GM19240 (cell line): ENCODE results near the gene DYSF.
A peak's percentile ranks its signal among the peaks of the same experiment; 100 is the strongest.

ENCODE experiments used
- DNase-seq: peaks from one replicate; pipeline ENCODE4 v3.0.0; 2011; ENCODE audit warnings: low spot score; ENCODE audit not compliant: insufficient read length

Gene DYSF

DNA sequence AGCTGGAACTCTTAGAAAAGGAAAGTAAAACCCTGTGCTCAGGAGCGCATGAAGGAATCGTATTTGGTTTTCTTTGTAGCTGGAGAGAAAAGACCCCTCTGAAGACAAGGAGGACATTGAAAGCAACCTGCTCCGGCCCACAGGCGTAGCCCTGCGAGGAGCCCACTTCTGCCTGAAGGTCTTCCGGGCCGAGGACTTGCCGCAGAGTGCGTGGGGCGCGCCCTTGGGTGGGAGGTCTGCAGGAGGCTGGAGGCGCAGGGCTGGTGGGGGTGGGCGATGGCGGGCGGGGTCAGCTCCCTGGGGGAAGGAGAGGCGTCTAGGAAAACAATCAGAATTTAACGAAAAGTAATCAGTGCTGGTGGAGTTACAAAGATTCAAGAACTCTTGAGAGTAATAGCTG is 72.8 kb downstream of the DYSF start:
- no peak for DNase-seq

DNA sequence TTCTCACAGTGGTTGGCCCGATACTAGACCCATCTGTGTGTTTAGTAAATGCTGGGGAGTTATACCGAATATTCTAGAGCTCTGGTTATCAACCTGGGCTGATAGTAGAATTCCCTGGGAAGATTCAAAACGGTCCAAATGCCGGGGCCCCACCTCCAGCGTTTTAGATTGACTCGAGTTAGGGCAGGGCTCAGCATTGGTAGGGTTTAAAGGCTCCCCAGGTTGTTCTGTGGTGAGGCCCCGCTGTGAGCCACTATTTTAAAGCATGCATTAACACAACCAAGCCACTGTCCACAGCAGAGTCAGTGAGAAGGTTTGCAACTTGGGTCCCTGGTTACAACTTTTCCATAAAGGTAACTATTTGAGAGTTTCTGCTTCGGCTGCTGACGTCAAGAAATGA is 73.6 kb downstream of the DYSF start:
- DNase-seq: no peak

DNA sequence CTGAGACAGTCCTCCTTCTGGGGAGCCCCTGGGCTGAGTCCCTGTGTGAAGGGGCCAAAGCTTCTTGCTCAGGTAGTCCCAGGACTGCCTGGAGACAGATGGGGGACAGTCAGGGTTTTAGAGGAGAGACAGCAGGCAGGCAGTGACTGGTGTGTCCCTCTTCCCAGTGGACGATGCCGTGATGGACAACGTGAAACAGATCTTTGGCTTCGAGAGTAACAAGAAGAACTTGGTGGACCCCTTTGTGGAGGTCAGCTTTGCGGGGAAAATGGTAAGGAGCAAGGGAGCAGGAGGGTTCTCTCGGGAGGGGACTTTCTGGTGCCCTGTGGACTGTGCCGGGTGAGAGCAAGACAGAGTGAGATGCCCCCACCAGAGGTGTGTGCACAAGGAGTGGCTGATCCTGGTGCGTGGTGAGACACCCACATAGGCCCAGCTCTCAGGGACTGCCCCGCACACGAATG is 74.8 kb downstream of the DYSF start:
- DNase-seq: no peak

DNA sequence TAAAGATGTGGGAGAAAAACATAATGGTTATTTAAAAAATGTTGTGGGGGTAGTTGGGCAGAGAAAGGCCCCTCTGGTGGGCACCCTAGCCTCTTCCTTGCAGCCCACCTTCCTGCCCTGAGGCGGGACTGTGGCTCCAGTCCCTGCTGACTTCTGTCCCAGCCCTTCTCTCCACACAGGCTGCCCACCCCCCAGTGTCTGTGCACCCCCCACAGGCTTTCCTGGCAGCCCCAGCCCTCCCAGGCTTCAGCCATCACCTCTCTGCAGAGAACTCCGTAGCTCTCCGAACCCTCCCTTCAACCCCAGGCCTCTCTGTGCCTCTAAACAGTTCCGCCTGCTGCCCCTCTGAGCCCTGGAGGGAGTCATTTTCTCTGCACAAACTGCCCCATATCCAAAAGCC is 75.4 kb downstream of the DYSF start:
- no peak for DNase-seq

DNA sequence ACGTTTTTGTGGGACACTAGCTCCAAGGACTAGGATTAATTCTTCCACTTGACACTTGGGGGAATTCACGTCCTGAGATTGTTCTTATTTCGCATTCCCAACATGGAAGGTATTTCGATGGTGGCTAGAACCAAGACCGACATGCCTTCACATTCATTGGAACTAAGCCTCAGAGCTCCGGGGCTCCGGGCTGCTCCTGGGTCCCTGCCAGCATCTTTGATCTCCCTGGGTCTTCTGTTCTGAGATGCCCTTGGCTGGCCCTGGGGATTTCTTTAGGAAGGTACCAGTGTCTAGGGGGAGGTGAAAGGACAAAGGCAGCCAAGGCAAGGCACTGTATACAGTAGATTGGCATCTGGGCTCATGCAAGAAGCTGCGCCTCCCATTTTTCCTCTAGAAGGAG is 76.8 kb downstream of the DYSF start:
- DNase-seq: no peak

DNA sequence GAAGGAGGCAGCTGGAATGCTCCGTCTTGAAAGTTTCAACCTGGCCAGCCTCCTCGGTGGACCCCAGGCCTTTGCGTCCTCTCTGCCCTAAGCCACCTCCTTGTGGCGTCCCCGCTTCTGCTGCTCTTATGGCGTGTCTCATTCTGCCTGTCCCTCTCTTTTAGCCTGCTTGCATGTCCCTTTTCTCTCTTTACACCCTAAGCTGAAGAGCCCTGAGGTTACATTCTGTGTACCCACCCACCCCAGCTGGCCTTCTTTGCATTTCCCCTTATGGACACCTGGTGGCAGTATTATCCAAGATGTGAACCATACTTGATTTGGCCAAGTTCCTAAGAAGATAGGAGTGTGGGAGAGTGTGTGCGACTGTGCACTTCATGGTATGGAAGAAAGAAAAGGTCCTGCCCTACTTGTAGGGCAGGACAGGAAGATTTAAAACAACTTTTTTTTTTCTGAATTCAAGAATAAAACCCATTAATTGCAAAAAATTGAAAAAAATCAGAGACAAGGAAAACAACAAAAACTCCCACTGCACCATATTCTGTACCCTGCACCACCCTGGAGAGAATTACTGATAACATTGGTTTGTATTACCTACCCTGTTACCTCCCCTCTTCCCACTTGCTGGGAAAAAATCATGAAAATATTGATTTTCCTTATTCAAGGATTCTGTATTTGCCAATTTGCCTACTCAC is 77.4 kb downstream of the DYSF start:
- peak; percentile 50 for DNase-seq

DNA sequence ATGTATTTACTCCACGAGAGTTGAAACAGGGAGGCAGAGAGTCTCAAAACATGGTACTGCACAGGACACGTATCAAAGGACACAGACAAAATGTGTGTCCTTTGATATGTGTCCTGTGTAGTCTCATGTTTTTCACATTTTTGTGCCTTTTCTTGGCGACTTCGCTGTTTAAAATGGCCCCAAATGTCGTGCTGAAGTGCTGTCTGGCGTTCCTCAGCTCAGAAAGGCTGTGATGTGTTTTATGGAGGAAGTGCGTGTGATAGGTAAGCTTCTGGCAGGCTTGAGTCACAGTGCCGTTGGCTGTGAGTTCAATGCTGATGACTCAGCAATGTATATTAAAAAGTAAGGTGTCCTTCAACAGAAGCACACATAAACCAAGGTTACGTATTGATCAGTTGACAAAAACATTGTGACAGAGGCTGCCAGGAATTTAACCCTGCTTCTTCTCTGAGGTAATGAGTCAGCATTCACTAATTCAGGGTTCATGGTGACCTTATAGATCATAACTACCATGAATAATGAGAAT is 78.2 kb downstream of the DYSF start:
- DNase-seq: no peak

DNA sequence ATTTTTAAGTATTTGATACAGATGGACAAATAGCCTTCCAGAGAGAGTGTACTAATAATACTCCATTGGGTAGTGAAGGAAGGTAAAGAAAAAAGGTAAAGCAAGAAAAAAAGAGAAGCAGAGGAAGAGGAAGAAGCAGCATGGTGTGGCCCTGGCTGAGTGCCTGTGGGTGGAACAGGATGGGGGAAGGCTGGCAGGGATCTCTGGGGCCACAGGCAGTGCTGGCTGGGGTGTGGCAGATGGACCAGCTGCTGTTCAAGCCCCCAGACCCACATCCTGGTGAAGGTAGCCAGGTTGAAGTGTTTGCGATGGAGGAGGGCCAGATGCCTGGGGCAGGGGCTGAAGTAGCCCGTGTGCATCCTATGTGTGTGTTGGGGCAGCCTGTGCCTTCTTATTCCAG is 79.0 kb downstream of the DYSF start:
- no peak for DNase-seq

DNA sequence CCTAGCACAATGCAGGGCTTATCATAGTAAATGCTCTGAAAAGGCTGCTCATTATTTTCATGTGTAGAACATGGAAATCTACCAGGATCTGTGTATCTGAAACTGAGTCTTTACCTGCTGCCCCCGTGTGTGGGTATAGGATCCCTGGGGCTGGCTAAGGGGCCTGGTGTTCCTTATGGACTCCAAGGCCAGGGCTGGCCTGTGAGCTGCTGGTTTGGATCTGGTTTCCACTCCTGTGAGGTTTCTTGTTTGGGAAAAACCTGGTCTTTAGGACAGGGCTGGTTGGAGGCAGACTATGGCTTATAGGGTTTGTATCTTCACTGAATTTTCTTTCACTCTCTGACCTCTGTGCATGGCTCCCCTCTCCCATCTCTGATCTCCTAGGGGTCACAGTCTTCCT is 80.8 kb downstream of the DYSF start:
- DNase-seq: no peak

DNA sequence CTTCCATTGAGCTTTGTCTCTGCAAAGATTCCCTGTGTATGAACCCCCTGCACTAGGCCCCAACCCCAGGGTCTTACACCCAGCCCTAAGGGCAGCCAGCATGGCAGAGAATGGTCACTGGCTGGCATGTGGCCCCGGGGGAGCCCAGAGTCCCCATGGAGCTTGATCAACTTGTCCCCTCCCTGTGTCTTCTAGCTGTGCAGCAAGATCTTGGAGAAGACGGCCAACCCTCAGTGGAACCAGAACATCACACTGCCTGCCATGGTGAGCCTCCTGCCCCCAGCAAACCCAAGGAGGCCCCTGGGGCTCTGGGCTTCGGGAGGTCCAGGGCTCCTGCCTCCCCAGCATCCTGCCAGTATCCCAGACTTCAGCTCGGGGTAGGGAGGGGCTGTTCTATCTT is 81.5 kb downstream of the DYSF start:
- no peak for DNase-seq

DNA sequence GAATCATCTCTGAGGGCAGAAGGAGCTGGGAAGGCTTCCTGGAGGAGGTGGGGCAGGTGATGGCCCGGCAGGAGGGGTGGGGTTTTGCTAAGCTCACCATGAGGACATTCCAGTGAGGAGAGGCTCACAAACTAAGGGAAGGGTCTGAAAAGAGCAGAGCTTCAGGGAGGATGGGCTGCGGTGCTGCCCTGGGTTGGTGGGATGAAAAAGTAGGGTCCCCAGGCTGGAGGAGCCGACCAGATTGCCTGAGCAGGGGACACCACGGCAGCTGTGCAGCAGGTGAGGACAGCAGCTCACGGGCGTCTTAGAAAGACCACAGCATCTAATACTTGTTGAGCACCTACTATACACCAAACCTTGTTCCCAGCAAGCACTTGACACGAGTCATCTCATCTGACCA is 82.2 kb downstream of the DYSF start:
- DNase-seq: no peak

DNA sequence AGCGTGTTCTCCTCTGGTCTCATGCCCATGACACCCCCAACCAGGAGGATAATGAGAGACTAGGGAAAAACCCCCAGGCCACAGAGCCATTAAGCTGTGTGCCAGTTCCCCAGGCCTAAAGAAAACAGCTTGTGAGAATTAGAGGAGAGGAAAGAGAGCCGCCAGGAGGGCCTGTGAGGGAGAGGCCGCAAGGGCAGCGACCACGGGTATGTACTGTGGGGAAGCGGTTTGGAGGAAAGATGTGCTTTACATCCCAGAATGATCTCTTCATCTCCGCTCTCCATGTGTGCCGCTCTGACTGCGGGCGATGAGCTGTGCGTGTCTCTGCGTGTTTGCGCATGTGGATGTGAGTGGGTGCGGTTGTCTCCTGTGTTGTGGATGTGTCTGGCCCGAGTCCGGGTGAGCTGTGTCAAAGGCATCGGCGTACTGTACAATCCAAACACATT is 82.9 kb downstream of the DYSF start:
- no peak for DNase-seq

DNA sequence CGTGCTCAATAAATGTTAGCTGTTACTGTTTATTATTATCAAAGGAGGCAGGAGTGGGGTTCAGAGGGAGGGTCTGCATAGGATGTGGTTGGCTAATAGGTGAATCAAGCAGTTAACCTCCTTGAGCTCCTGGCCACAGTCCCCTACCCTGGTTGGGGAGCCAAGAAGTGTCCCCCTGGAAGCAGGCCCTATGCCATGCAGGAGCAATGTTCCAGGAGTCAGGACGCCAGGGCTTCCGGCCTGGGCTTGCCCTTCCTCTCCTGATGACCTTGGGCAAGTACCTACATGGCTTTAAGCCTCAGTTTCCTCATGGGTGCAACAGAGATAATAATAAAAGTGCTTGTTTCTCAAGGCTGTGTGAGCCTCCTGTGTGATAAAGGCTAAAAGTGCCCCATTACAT is 84.9 kb downstream of the DYSF start:
- DNase-seq: no peak

DNA sequence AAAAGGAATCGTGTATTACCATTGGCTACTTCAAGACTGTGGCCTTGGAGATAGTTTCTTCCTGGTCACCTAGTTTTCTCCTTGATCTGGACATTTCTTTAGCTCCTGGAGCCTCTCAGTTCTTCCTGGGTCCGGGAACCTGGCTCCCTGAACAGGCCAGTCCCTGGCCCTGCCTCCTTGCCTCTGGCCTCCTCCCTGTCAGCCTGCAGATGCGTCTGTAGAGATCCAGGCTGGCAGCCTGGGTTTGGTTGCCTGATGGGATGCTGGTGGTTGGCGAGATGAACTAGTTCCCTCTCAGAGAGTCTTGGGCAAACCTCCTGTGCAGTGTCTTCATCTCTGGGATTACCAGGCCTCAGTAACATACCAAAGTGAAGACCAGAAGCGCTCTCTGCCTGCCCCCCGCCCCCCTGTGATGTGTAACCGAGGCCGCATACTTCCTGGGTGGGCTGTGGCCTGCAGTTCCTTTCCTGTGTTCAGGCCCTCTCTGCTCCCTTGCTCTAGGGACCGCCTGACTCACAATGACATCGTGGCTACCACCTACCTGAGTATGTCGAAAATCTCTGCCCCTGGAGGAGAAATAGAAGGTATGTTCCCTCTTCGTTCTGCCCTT is 85.4 kb downstream of the DYSF start:
- DNase-seq: no peak

DNA sequence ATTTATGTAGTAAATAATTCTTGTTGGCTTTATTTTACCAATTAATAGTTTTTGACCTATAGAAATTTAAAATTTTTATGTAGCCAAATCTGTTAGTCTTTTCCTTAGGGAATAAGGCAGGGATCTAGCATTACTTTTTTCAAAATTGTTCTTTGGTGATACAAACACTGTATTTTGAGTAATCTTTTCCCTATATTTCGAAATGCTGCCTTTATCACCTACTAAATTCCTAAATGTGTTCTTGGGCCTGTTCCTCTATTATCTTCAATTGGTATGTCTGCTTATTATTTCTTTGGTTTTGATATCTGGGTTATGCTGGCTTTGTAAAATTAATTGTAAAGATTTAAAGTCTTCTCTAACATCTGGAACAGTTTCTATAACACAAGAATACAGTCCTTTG is 87.5 kb downstream of the DYSF start:
- no peak for DNase-seq

DNA sequence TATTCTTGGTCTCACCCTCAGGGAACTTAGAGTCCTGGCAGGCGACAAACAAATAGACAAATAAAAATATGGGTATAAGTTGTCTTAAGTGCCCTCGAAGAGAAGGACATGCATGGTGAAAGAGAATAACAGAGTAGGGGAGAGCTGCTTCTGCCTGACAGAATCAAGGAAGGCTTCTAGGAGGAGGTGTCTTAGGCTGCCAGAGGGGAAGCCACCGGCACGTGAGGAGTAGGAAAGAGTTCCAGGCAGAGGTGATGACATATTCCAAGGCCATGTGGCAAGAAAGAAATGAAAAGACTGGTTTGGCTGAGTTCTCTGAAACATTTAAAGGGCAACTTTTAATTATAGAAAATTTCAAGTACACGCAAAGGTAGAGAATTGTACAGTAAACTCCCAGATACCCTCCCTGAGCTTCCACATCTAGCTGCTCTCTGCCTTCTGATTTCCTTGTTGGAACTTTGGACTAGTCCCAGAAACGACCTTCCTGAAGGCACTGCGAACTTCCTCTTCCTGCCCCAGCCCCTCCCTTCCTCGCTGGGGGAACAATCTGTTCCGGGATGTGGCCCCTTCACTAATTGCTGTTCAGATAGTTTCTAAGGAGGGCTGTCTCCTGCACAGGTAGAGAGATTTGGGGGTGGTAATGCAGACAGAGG is 91.7 kb downstream of the DYSF start:
- DNase-seq: no peak

DNA sequence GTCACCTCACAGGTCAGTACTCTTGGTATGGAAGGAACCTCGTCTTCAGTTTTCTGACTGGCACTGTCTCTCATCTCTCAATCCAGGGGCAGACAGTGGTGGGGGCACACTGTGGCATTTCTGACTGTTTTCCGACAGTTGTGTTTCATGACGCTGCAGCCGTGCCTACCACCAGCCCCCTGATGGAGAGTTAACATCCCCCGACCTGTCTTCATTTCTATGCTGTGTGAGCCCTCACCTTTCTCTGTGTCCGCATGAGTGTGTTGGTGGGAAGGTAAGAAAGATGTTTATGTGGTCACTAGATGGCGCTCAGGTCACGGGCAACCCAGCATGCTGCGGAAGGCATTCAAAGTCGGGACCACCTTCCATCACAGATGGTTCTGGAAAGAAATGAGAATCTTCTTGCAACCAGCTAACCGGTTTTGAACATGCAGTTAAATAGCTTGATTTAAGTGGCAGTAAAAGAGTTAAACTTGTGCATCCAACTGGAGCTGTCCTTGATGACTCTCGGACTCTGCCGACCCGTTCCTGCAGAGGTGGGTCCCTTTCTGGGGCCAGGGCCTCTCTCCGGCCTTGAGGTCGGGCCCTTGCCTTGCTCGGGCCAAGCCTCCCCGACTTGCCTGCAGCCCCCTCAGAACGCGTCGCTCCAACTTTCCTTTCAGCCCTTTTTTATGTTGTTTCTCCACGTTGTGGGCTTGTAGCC is 92.4 kb downstream of the DYSF start:
- peak; percentile 56 for DNase-seq

DNA sequence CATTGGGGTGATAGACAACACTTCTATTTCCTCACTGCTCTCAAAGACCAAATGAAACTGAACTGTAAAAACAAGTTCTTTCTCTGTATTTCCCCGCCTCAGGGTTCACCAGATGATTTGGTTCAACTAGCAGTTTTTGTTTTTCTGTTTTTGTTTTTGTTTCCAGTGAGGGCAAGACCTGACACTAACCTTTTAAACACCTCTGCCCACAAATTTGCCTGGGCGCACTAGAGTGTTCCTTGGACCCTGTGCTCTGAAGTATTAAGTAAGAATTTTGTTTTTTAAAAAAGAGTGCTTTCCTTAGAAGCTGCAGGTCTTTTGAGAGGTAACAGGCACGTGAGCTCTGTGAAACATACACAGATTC is 92.9 kb downstream of the DYSF start:
- DNase-seq: no peak

DNA sequence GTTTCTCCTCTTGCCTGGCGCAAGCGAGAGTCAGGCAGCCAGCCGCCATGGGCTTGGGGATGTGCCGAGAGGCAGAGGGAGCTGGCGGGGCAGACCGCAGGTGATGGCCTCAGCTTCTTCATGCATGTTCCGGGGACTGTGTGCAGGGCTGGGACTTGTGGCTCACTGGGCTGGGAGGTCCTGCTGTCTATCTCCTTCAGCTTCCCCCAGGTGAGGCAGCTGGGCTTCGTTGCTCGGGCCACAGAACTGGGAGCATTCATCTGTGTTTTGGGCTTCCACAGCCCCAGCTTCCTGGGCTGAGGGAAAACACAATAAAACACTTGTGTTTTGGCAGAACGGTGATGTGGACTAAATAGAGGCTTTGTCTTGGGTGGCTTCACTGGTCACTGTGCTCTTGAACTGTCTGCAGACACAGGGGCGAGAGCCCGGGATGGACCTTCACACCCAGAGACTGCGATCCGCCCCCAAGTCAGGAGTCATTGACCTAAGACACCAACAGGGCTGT is 93.5 kb downstream of the DYSF start:
- DNase-seq: no peak

DNA sequence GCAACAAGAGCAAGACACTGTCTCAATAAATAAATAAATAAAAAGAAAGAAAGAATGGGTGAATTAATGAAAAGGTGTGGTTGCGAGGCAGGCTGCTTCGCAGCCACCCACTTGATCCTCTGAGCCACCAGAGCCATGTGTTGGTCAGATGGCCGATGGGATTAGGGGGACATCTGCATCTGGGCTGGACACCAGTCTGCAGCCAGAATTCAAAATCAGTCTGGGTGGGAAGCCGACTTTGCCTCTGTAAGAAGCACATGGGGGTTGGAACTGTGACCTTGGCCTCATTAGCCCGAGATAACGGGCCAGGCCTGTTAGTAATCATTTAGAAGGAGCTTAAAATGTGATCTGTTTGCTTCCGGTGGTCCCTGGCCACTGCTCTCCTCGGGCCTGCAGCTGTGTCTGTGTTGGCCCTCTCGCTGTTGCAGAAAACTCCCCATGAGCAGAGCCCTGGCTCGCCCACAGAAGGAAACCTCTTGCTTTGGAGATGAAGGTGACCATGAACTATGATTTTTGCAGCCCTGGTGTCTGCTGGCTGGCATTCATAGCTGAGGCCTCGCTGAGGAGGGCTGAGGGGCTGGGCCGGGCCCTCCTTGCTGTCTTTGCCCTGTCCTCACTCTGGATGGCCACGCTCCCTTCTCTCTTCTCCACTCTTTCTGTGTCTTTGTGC is 94.4 kb downstream of the DYSF start:
- DNase-seq: no peak
